ENCODE data around the gene LY6G6F.

LY6G6F gene

DNA sequence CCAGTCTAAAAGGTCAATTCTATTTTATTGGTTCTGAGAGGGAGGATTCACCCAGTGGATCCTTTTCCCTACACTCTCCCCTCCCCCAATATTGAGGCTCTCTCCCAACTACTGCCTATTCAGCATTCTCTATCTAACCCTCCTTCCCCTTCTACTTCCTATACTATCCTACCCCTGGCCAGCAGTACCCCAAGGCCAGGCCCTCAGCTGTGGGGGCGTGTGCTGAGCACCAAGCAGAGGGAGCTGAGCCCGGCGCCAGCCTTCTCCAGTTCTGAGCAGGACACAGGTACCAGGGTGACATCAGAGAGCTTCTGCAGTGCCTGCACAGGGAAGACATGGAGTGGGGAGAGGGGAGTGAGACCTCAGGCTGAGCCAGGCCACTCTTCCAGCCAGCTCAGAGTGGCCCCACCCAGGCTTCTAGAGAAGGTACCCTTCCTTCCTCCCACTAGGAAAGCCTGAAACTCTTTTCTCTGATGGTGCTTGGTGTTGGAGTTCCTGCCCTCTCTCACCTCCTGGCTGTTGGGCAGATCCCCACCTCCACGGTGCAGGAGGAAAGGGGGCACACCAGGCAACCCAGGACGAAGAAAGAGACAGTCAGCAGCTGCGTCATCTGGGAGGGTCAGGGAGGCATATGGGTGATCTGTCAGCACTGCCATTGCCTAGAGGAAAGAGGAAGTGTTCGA lies 20.5 kb downstream of the LY6G6F start:
- no peak for DNase-seq

GRCh38 chr6:31727717-31728671 lies 21.3 kb downstream of the LY6G6F start:
- no peak for DNase-seq

DNA sequence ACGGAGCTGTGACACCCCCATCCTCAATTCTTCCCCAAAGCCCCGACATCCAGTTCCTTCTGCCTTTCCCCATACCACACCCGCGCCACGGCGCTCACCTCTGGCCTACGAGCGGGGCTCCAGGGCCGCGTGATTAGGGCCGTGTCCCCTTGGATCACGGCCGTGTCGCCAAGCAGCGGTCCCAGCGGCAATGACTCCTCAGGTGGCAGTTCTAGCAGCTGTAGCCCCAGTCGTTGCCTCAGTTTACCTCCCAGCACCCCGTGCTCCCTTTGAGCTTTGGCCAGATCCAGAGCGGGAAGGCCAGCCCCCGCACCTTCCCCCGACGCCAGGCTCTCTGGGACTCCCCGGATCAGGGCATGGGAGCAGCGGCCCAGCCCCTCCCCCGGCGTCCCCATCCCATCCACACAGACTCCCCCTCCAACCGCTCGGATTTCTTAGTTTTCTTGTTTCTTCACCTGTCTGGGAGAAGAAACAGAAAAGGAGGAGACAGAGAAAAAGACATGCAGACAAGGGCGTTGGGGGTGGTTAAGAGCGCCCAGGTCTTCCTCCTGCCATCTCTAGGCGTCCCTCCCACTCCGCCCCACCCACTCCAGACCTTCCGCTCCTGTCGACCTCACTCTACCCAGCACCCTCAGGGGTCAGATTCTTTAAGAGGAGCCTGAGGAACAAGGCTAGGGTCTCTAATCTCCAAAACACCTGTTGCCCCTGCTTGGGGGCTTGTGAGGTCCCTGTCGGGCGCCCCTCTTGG lies 22.3 kb downstream of the LY6G6F start, which contains the start of gene DDAH2:
TSS of gene DDAH2 (minus strand) at position 533 of the 748 bp plus-strand sequence. CDS start at position 395, 138 bp downstream.
- no peak for DNase-seq

DNA sequence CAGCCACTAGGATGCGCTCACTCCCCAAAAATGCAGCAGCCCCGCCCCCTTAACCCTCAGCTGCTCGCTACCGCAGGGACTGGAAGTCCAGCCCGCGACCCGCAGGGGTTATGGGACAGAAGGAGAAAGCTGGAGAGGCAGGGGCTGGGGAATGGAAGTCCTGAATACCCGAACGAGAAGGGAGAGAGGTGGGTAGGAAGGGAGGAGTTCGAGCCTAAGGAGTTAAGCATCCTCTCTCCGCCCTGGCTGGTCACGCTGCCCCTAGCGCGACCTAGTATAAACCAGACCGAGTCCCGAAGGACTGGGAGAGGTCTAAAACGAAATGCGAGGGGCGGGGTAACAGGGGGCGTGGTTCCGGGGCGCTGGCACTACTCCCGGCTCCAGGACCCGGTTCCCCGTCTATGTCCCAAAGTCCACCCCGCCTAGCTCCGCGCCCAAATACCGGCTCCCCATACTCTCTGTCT lies 22.9 kb downstream of the LY6G6F start:
- DNase-seq, result peak; percentile 79

GRCh38 chr6:31729979-31730630 lies 23.4 kb downstream of the LY6G6F start:
- DNase-seq, result peak; percentile 73

- no peak for DNase-seq
Observed at GRCh38 chr6:31730631-31731086, 24.0 kb downstream of the LY6G6F start.

GRCh38 chr6:31732029-31732428 lies 25.4 kb downstream of the LY6G6F start:
- no peak for DNase-seq

DNA sequence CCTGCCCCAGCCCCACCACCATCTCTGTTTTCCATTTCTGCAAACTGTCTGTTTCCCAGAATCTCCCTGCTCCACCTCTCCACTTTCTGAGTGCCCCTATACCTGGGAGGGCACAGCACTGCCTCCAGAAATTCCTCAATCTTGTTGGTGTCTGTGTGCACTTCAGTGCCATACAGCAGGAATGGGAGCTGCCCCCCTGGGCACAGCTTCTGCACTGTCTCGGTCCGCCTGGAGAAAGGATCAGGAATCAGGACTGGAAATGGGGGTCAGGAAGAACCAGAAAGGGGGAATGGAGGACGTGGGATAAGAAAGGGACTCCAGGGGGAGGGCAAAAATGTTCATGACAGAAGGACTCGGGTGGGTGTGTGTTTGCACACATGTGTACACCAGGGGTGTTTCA lies 27.1 kb downstream of the LY6G6F start:
- no peak for DNase-seq

DNA sequence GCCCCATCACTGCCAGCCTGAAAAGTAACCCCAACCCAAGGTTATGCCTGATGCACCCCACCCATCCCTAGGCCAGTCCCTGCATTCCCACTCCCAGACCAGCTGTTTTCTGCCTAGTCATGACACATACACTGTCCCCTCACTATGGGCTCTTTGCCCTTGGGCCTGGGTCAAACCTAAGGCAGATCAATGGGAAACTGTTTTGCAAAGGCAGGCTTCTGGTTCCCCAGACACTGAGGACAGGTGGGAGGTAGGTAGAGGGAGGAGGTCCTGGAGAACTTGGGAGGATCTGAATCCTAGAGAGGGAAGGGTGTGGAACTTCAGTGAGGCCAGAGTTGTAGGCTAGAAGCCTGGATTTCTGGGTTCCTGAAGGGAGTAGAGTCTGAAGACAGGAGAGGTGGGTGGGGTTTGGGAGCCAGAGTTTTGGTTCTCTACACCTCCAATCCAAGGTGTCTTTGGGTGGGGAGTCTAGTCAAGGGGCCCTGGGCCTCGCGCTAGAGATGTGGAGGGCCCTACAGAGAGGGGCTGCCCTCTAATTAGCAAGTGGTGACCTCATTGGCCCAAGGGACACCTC lies 27.7 kb downstream of the LY6G6F start:
- DNase-seq, result no peak

DNA sequence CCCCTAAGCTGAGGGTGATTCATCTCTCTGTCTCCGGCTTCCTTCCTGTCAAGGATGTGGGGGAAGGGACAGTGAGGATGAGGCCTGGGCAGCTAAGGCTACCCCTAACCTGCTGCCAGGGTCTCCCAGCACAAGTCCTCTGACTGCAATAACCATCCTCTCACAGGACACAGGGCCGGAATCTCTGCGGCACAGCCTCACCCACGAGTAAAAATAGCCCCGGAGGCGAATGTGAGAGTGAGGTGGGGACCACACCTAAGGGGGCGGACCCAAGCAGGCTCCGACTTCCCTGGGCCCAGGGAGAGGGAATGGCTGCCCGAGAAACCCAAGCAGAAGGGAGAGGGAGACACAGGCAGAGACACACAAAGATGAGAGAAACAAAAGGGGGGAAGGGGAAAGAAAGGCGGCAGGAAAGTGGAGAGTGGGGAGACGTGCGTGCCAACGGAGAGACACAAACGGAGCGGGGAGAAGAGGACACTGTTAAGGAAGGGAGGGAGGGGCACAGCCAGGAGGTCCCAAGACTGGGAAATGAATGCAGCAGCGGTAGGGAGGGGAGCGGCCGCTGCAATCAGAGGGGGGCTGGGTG lies 28.2 kb downstream of the LY6G6F start:
- DNase-seq, result peak; percentile 70

GRCh38 chr6:31736021-31736767 lies 29.5 kb downstream of the LY6G6F start, which contains the start of gene CLIC1:
TSS of gene CLIC1 (minus strand) at chr6:31736530. CDS start at chr6:31736300, 230 bp downstream.
- peak; percentile 89 for DNase-seq

GRCh38 chr6:31736768-31737314 lies 30.2 kb downstream of the LY6G6F start:
- DNase-seq, result no peak

DNA sequence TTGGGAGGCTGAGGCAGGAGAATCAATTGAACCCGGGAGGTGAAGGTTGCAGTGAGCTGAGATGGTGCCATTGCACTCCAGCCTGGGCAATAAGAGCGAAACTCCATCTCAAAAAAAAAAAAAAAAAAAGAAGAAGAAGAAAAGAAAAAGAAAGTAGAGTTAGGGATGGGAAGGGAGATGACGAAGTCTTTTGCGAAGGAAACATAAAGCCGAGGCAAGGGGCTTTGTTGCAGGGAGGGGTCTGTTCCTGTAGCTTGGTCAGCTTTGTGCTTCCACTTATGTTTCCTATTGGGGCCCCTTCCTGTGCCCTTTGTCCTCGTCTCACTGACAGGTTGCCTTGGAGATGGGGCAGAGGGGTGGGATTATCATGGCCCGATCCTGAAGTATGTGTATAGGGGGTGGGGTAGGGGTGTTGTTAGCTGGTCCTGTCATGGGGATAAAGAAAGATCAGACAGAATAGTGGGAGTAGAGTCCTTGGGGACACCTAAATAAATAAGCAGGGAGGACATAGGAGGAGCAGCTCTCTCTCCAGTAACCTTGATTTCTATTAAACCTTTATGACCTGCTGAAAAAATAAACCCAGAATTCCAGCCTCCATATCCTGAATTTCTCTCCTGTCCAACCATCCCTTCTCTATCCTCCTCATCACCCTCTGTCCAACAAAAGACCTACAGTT lies 30.8 kb downstream of the LY6G6F start:
- DNase-seq, result no peak

- peak; percentile 87 for DNase-seq
Observed at GRCh38 chr6:31737991-31738979, 31.6 kb downstream of the LY6G6F start.

DNA sequence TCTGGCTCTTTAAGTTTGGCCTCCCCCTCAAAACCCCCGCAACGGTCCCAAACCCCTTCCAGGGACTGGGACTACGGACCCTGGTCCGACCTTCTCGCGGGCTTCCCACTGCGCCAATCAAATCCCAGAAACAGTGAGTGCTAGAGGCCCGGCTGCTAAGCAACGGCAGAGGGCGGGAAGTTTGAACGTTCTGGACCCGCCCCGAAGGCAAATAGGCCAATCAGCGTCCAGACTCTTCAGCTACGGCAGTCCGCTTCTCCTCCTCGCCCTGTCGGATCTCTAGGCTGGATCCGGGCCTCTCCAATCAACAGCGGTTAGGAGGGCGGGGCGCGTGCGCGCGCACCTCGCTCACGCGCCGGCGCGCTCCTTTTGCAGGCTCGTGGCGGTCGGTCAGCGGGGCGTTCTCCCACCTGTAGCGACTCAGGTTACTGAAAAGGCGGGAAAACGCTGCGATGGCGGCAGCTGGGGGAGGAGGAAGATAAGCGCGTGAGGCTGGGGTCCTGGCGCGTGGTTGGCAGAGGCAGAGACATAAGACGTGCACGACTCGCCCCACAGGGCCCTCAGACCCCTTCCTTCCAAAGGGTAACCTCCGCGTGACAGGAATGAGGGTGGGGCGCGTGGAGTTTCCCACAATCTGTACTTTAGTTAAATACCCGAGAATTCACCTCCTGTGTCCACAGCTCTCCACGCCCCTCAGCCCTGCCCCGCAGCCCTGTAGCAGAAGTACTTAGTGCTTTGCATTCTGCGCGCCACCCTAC lies 33.2 kb downstream of the LY6G6F start, which contains the start of gene MSH5:
TSS of gene MSH5 (plus strand) at position 367 of the 758 bp plus-strand sequence. CDS start 462 bp downstream, outside the sequence.
- DNase-seq, result peak; percentile 99

GRCh38 chr6:31740397-31741223 lies 33.9 kb downstream of the LY6G6F start:
- DNase-seq, result no peak

DNA sequence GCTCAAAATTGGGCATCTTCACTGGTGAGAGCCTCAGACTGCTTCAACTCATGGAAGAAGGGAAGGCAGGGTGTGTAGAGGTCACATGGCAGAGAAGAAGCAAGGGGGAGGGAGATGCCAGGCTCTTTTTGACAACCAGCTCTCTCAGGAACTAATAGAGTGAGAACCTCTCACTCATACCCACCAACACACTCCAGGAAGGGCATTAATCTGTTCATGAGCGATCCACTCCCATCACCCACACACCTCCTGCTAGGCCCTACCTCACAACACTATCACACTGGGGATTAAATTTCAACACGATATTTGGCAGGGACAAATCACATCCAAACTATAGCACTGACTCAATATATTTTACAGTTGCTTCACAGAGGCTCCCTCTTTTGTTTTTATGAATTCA lies 35.1 kb downstream of the LY6G6F start:
- DNase-seq, result no peak
